Activated T-helper 2 cell treated with anti-CD3 and anti-CD28 coated beads, Interferon-gamma antibody, Interleukin-2, Interleukin-4, amounts not matched to agents 10 μg/mL and 5 μg/mL and 100 μg/mL, durations not matched to agents 14 hours and 24 hours and 36 hours (primary cell): ENCODE data around the gene DAPK3. TPM values are rescaled to one million over a fixed set of nuclear protein-coding genes. Genes with fewer than 3 reads are reported as not detected.

Source experiments
- DNase-seq: peaks from one replicate; pipeline ENCODE4 v3.0.0; 2021; ENCODE audit warnings: low spot score
- H3K27ac Mint-ChIP-seq: one replicate; pipeline ENCODE4 v1.8.0; 2021; ENCODE audit warnings: mixed read lengths
- H3K27me3 Mint-ChIP-seq: one replicate; pipeline ENCODE4 v1.8.0; 2021; ENCODE audit warnings: low read depth, mixed read lengths
- H3K36me3 Mint-ChIP-seq: one replicate; pipeline ENCODE4 v1.8.0; 2021; ENCODE audit warnings: low read depth, mixed read lengths
- H3K4me1 Mint-ChIP-seq: one replicate; pipeline ENCODE4 v1.8.0; 2021; ENCODE audit warnings: low read depth, mixed read lengths
- H3K4me3 Mint-ChIP-seq: one replicate; pipeline ENCODE4 v1.8.0; 2021; ENCODE audit warnings: low read depth, mild to moderate bottlenecking, moderate library complexity, mixed read lengths
- H3K9me3 Mint-ChIP-seq: one replicate; pipeline ENCODE4 v1.8.0; 2021; ENCODE audit warnings: mixed read lengths
- intact Hi-C: fragments of 100-400 bp; cut with micrococcal nuclease; formaldehyde crosslinking; loops from one replicate; pipeline ENCODE4 v1.15.1; 2023
- total RNA-seq: library from RNA; stranded (reverse); gene quantifications from 2 replicates; pipeline ENCODE4 v1.2.3, GENCODE V29; 2022

Gene DAPK3
- total RNA-seq, 1 donor from 2014 or later: 40.1 TPM

- Mint-ChIP-seq H3K4me3 (peak overlapping the region; percentile 82), H3K27ac (peak overlapping the region; percentile 80)
These were observed 16.9 kb upstream of the DAPK3 start for GRCh38 chr19:3987619-3988371.

GRCh38 chr19:3986260-3987041 lies 15.6 kb upstream of the DAPK3 start:
- Mint-ChIP-seq H3K9me3 (peaks cover 3% of the 10 kb centered on the region), H3K27ac (peak overlapping the region; percentile 82), H3K36me3 (peaks cover 40% of the 10 kb centered on the region), H3K4me3 (peak overlapping the region; percentile 95), H3K27me3 (no peaks in the 10 kb centered on the region), H3K4me1 (peaks cover 35% of the 10 kb centered on the region)
- peak; percentile 54 for DNase-seq
- intact Hi-C loops: loop anchor here (1.0 to 10.0 kb wide), 5 partner anchors 15 to 222 kb away; partner anchors contain the start of genes ANKRD24, APBA3, DAPK3 and MRPL54

More at GRCh38 chr19:3987619-3988371, 16.9 kb upstream of the DAPK3 start:
- DNase-seq: peak; percentile 85
- no peaks in the 10 kb centered on the region for H3K27me3 Mint-ChIP-seq
- intact Hi-C loops: loop anchor here (1.0 to 10.0 kb wide), 3 partner anchors 79 to 223 kb away; partner anchors contain the start of genes ANKRD24, APBA3, MRPL54 and SIRT6
- peaks cover 31% of the 10 kb centered on the region for H3K4me1 Mint-ChIP-seq
- H3K9me3 Mint-ChIP-seq: peaks cover 3% of the 10 kb centered on the region
- H3K36me3 Mint-ChIP-seq: peaks cover 26% of the 10 kb centered on the region

GRCh38 chr19:3985643-3986259 lies 14.9 kb upstream of the DAPK3 start:
- Mint-ChIP-seq H3K9me3 (peaks cover 1% of the 10 kb centered on the region), H3K27ac (peak overlapping the region; percentile 90), H3K36me3 (peaks cover 47% of the 10 kb centered on the region), H3K27me3 (no peaks in the 10 kb centered on the region), H3K4me3 (peak overlapping the region; percentile 95), H3K4me1 (peaks cover 34% of the 10 kb centered on the region)
- intact Hi-C loops: loop anchor here (1.0 to 10.0 kb wide), 5 partner anchors 14 to 221 kb away; partner anchors contain the start of genes ANKRD24, APBA3, DAPK3 and MRPL54
- DNase-seq: no peak

- H3K9me3 Mint-ChIP-seq: no peaks in the 10 kb centered on the region
- H3K27ac Mint-ChIP-seq: peak within 1 kb of the TSS; percentile 90
- no peaks in the 10 kb centered on the region for H3K27me3 Mint-ChIP-seq
- peak; percentile 87 for DNase-seq
- intact Hi-C loops: loop anchor here (1.0 to 10.0 kb wide), 3 partner anchors 22 to 220 kb away; partner anchors contain the start of genes ANKRD24, APBA3, MRPL54 and PIAS4
- peak within 1 kb of the TSS; percentile 95 for H3K4me3 Mint-ChIP-seq
- peaks cover 53% of the 10 kb centered on the region for H3K36me3 Mint-ChIP-seq
- H3K4me1 Mint-ChIP-seq: peaks cover 33% of the 10 kb centered on the region
These were observed 14.2 kb upstream of the DAPK3 start, which contains the start of gene EEF2 for GRCh38 chr19:3984908-3985642. Gene EEF2, minus strand, starts transcription at chr19:3985463. Its CDS starts 83 bp downstream, at chr19:3985380.

- intact Hi-C loops: loop anchor here (10.0 kb wide), 1 partner anchor 220 kb away; the partner anchor contains the start of genes APBA3 and MRPL54
- no peaks in the 10 kb centered on the region for H3K27me3 Mint-ChIP-seq
- peak overlapping the region; percentile 95 for H3K4me3 Mint-ChIP-seq
- H3K27ac Mint-ChIP-seq: peak overlapping the region; percentile 90
- DNase-seq: no peak
- H3K36me3 Mint-ChIP-seq: peaks cover 59% of the 10 kb centered on the region
- H3K4me1 Mint-ChIP-seq: peaks cover 33% of the 10 kb centered on the region
- no peaks in the 10 kb centered on the region for H3K9me3 Mint-ChIP-seq
These were observed 13.6 kb upstream of the DAPK3 start for GRCh38 chr19:3984584-3984907.

- intact Hi-C loops: loop anchor here (10.0 kb wide), 1 partner anchor 219 kb away; the partner anchor contains the start of genes APBA3 and MRPL54
- no peak for DNase-seq
- no peaks in the 10 kb centered on the region for H3K27me3 Mint-ChIP-seq
- H3K36me3 Mint-ChIP-seq: peaks cover 64% of the 10 kb centered on the region
- peak overlapping the region; percentile 95 for H3K4me3 Mint-ChIP-seq
- H3K27ac Mint-ChIP-seq: peak overlapping the region; percentile 90
- H3K9me3 Mint-ChIP-seq: no peaks in the 10 kb centered on the region
- H3K4me1 Mint-ChIP-seq: peaks cover 33% of the 10 kb centered on the region
These were observed 13.2 kb upstream of the DAPK3 start for GRCh38 chr19:3983936-3984583.

- peaks cover 67% of the 10 kb centered on the region for H3K36me3 Mint-ChIP-seq
- peak overlapping the region; percentile 95 for H3K4me3 Mint-ChIP-seq
- no peak for DNase-seq
- peaks cover 33% of the 10 kb centered on the region for H3K4me1 Mint-ChIP-seq
- peak overlapping the region; percentile 90 for H3K27ac Mint-ChIP-seq
- no peaks in the 10 kb centered on the region for H3K27me3 Mint-ChIP-seq
- no peaks in the 10 kb centered on the region for H3K9me3 Mint-ChIP-seq
- intact Hi-C loops: loop anchor here (10.0 kb wide), 1 partner anchor 219 kb away; the partner anchor contains the start of genes APBA3 and MRPL54
These were observed 12.6 kb upstream of the DAPK3 start for GRCh38 chr19:3983542-3983914.

- DNase-seq: no peak
- H3K9me3 Mint-ChIP-seq: no peaks in the 10 kb centered on the region
- H3K27ac Mint-ChIP-seq: peak overlapping the region; percentile 90
- peaks cover 73% of the 10 kb centered on the region for H3K36me3 Mint-ChIP-seq
- peak overlapping the region; percentile 95 for H3K4me3 Mint-ChIP-seq
- H3K4me1 Mint-ChIP-seq: peaks cover 33% of the 10 kb centered on the region
- intact Hi-C loops: loop anchor here (10.0 kb wide), 1 partner anchor 218 kb away; the partner anchor contains the start of genes APBA3 and MRPL54
- H3K27me3 Mint-ChIP-seq: no peaks in the 10 kb centered on the region
These were observed 12.0 kb upstream of the DAPK3 start for GRCh38 chr19:3982701-3983541.

GRCh38 chr19:3981736-3982681 lies 11.1 kb upstream of the DAPK3 start:
- H3K27ac Mint-ChIP-seq: no peak overlapping the region
- no peaks in the 10 kb centered on the region for H3K9me3 Mint-ChIP-seq
- H3K4me1 Mint-ChIP-seq: peaks cover 28% of the 10 kb centered on the region
- no peaks in the 10 kb centered on the region for H3K27me3 Mint-ChIP-seq
- no peak for DNase-seq
- intact Hi-C loops: loop anchor here (10.0 kb wide), 1 partner anchor 217 kb away; the partner anchor contains the start of genes APBA3 and MRPL54
- peak overlapping the region; percentile 8 for H3K4me3 Mint-ChIP-seq
- peaks cover 82% of the 10 kb centered on the region for H3K36me3 Mint-ChIP-seq

GRCh38 chr19:3981373-3981735 lies 10.5 kb upstream of the DAPK3 start:
- no peak overlapping the region for H3K27ac Mint-ChIP-seq
- H3K27me3 Mint-ChIP-seq: no peaks in the 10 kb centered on the region
- peaks cover 24% of the 10 kb centered on the region for H3K4me1 Mint-ChIP-seq
- peak overlapping the region; percentile 8 for H3K4me3 Mint-ChIP-seq
- DNase-seq: no peak
- peaks cover 89% of the 10 kb centered on the region for H3K36me3 Mint-ChIP-seq
- H3K9me3 Mint-ChIP-seq: no peaks in the 10 kb centered on the region
- intact Hi-C loops: loop anchor here (10.0 kb wide), 1 partner anchor 217 kb away; the partner anchor contains the start of genes APBA3 and MRPL54
